Suprapubic skin (tissue), 3 donors: ENCODE data around the gene CSPG5.

Experiments used
- EP300 ChIP-seq: sonication (generic); formaldehyde crosslinking; IDR thresholded peaks from one replicate; pipeline ENCODE4 v1.6.1; 2017; ENCODE audit warnings: antibody characterized with exemption
- POLR2A ChIP-seq, 2 donors: fragments of 450-650 bp; IDR thresholded peaks; one replicate each; pipeline ENCODE4 v1.6.1; 2017; ENCODE audit warnings: antibody characterized with exemption in 2 of 2, mild to moderate bottlenecking in 2 of 2, moderate library complexity in 2 of 2
- TF ChIP-seq, protein P1 (sequence below), 2 donors: fragments of 200-600 bp in 1 of 2; fragments of 450-650 bp in 1 of 2; sonication (generic) in 1 of 2; IDR thresholded peaks; one replicate each; pipeline ENCODE4 v1.5.1; 2016 to 2019; ENCODE audit warnings: antibody characterized with exemption in 2 of 2, mild to moderate bottlenecking in 1 of 2, moderate library complexity in 1 of 2

- TF ChIP-seq POLR2A (IDR thresholded peaks at IDR 0.05) (no peak), EP300 (no peak)
- TF ChIP-seq, protein P1, sequence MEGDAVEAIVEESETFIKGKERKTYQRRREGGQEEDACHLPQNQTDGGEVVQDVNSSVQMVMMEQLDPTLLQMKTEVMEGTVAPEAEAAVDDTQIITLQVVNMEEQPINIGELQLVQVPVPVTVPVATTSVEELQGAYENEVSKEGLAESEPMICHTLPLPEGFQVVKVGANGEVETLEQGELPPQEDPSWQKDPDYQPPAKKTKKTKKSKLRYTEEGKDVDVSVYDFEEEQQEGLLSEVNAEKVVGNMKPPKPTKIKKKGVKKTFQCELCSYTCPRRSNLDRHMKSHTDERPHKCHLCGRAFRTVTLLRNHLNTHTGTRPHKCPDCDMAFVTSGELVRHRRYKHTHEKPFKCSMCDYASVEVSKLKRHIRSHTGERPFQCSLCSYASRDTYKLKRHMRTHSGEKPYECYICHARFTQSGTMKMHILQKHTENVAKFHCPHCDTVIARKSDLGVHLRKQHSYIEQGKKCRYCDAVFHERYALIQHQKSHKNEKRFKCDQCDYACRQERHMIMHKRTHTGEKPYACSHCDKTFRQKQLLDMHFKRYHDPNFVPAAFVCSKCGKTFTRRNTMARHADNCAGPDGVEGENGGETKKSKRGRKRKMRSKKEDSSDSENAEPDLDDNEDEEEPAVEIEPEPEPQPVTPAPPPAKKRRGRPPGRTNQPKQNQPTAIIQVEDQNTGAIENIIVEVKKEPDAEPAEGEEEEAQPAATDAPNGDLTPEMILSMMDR (IDR thresholded peaks at IDR 0.05), result no peak
Measured at GRCh38 chr3:47512416-47513124, 66.1 kb downstream of the CSPG5 start.
